ENCODE data around the gene PCSK2. TPM values are rescaled to one million over a fixed set of nuclear protein-coding genes. Genes with fewer than 3 reads are reported as not detected.

The PCSK2 gene
- total RNA-seq, 1 experiment from 2014 or later, result not detected

DNA sequence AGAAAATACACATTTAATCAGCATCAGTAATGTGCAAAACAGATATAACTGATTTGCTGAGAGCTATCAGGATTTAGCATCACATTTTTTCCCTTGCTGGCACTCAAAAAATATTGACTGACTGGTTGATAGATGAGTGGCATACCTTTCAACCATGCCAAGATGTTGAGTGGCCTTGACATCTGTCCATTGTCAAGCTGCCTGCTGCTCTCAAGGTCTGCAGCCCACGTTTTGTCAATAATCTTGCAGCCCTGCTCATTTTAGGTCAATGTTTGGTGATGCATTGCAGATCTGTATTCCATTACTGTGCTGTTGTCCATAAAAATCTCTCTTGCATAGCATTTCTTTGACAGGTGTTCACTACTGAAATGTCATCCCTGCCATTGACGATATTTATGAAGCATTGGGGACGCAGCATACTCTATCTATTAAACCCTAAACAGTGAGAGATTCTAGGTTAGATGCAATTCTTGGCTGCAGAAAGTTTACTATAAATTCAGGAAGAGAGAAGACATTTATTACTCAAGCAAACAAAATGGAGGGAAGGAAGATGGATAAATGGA, 192.7 kb downstream of the PCSK2 start:
- Mint-ChIP-seq H3K4me1 (ENCODE audit: insufficient read depth, unreplicated experiment) (no peaks in the 10 kb centered on the region), H3K4me3 (ENCODE audit: unreplicated experiment) (no peak overlapping the region), H3K9me3 (ENCODE audit: unreplicated experiment) (no peaks in the 10 kb centered on the region), H3K27me3 (ENCODE audit: insufficient read depth, unreplicated experiment) (peaks cover 64% of the 10 kb centered on the region), H3K36me3 (ENCODE audit: insufficient read depth, unreplicated experiment) (no peaks in the 10 kb centered on the region), H3K27ac (ENCODE audit: low read depth, unreplicated experiment) (no peak overlapping the region)
- no TSS peak for BruUV-seq (replicated peaks)
- intact Hi-C loops (cut with micrococcal nuclease), result no loop called here
- no peak for DNase-seq (ENCODE audit: unreplicated experiment)
- TF ChIP-seq, protein P1, sequence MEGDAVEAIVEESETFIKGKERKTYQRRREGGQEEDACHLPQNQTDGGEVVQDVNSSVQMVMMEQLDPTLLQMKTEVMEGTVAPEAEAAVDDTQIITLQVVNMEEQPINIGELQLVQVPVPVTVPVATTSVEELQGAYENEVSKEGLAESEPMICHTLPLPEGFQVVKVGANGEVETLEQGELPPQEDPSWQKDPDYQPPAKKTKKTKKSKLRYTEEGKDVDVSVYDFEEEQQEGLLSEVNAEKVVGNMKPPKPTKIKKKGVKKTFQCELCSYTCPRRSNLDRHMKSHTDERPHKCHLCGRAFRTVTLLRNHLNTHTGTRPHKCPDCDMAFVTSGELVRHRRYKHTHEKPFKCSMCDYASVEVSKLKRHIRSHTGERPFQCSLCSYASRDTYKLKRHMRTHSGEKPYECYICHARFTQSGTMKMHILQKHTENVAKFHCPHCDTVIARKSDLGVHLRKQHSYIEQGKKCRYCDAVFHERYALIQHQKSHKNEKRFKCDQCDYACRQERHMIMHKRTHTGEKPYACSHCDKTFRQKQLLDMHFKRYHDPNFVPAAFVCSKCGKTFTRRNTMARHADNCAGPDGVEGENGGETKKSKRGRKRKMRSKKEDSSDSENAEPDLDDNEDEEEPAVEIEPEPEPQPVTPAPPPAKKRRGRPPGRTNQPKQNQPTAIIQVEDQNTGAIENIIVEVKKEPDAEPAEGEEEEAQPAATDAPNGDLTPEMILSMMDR (IDR thresholded peaks at IDR 0.05; ENCODE audit: unreplicated experiment), result no peak
- ChIA-PET POLR2A (no interaction called here), CTCF (interaction anchor here (0.6 to 5.8 kb wide), 4 partner anchors 12 to 617 kb away, joined by 3 to 71 read pairs (median 20); no protein-coding TSS in a partner anchor)

DNA sequence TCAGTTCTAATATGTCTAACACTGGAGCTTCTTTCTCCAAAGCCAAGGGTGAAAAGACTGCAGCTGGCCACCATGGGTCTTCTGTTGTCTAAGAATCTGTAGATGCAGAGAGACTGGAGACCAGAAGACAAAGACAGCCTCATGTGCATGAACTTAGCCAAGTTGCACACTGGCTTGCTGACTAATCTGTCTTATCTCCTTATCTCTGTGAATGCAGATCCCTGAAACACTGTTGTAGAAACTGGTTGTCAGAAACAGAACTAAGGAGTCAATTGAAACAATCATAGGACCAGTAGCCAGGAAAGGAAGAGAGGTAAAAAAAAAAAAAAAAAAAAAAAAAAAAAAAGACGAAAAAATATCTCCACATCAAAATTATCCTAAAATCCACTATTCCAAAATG, 194.7 kb downstream of the PCSK2 start:
- H3K36me3 Mint-ChIP-seq (ENCODE audit: insufficient read depth, unreplicated experiment), result no peaks in the 10 kb centered on the region
- CTCF ChIA-PET, result interaction anchor here (1.1 to 5.8 kb wide), 3 partner anchors 10 to 619 kb away, joined by 4 to 71 read pairs (median 38); no protein-coding TSS in a partner anchor
- no TSS peak for BruUV-seq (replicated peaks)
- H3K9me3 Mint-ChIP-seq (ENCODE audit: unreplicated experiment), result no peaks in the 10 kb centered on the region
- H3K27ac Mint-ChIP-seq (ENCODE audit: low read depth, unreplicated experiment), result no peak overlapping the region
- intact Hi-C loops (cut with micrococcal nuclease), result no loop called here
- DNase-seq (ENCODE audit: unreplicated experiment), result no peak
- TF ChIP-seq, protein P1 (IDR thresholded peaks at IDR 0.05; ENCODE audit: unreplicated experiment), result no peak
- no peak overlapping the region for H3K4me3 Mint-ChIP-seq (ENCODE audit: unreplicated experiment)
- H3K4me1 Mint-ChIP-seq (ENCODE audit: insufficient read depth, unreplicated experiment), result no peaks in the 10 kb centered on the region
- H3K27me3 Mint-ChIP-seq (ENCODE audit: insufficient read depth, unreplicated experiment), result peaks cover 65% of the 10 kb centered on the region
- POLR2A ChIA-PET, result no interaction called here

GRCh38 chr20:17423782-17424181, 196.9 kb downstream of the PCSK2 start:
- no peak overlapping the region for H3K4me3 Mint-ChIP-seq (ENCODE audit: unreplicated experiment)
- no peaks in the 10 kb centered on the region for H3K36me3 Mint-ChIP-seq (ENCODE audit: insufficient read depth, unreplicated experiment)
- TF ChIP-seq, protein P1 (IDR thresholded peaks at IDR 0.05; ENCODE audit: unreplicated experiment), result no peak
- POLR2A ChIA-PET, result no interaction called here
- CTCF ChIA-PET, result interaction anchor here (1.0 to 1.3 kb wide), 2 partner anchors 9 to 622 kb away, joined by 4 to 6 read pairs; no protein-coding TSS in a partner anchor
- intact Hi-C loops (cut with micrococcal nuclease), result no loop called here
- BruUV-seq (replicated peaks), result no TSS peak
- no peak for DNase-seq (ENCODE audit: unreplicated experiment)
- no peak overlapping the region for H3K27ac Mint-ChIP-seq (ENCODE audit: low read depth, unreplicated experiment)
- H3K9me3 Mint-ChIP-seq (ENCODE audit: unreplicated experiment), result no peaks in the 10 kb centered on the region
- peaks cover 52% of the 10 kb centered on the region for H3K27me3 Mint-ChIP-seq (ENCODE audit: insufficient read depth, unreplicated experiment)
- no peaks in the 10 kb centered on the region for H3K4me1 Mint-ChIP-seq (ENCODE audit: insufficient read depth, unreplicated experiment)

DNA sequence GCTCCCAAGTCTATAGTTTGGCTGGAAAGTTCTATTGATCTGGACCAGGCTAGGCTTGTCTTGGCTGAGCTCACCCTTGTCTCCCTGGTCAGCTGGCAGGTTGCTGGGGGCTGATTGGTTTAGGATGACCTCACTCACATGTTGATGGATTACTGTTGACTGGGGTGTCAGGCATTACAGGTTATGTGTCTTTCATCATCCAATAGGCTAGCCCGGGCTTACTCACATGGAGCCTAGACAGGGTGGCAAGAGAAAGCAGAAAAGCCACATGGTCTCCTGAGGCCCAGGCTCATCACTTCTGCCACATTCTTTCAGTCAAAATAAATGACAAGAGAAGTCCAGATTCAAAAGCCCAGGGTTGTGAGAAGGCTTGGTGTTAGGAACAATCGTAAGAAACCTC, 200.8 kb downstream of the PCSK2 start:
- peaks cover 45% of the 10 kb centered on the region for H3K27me3 Mint-ChIP-seq (ENCODE audit: insufficient read depth, unreplicated experiment)
- intact Hi-C loops (cut with micrococcal nuclease), result no loop called here
- H3K9me3 Mint-ChIP-seq (ENCODE audit: unreplicated experiment), result no peaks in the 10 kb centered on the region
- H3K4me1 Mint-ChIP-seq (ENCODE audit: insufficient read depth, unreplicated experiment), result no peaks in the 10 kb centered on the region
- ChIA-PET POLR2A (interaction anchor here (0.9 kb wide), 1 partner anchor 624 kb away, joined by 3 read pairs; no protein-coding TSS in a partner anchor), CTCF (interaction anchor here (14.4 kb wide), 1 partner anchor 624 kb away, joined by 577 read pairs; no protein-coding TSS in a partner anchor)
- TF ChIP-seq, protein P1 (IDR thresholded peaks at IDR 0.05; ENCODE audit: unreplicated experiment), result no peak
- no peak overlapping the region for H3K4me3 Mint-ChIP-seq (ENCODE audit: unreplicated experiment)
- no peak overlapping the region for H3K27ac Mint-ChIP-seq (ENCODE audit: low read depth, unreplicated experiment)
- peak; percentile 15 for DNase-seq (ENCODE audit: unreplicated experiment)
- no peaks in the 10 kb centered on the region for H3K36me3 Mint-ChIP-seq (ENCODE audit: insufficient read depth, unreplicated experiment)
- BruUV-seq (replicated peaks), result no TSS peak

Data from MCF 10A (cell line).